Fibroblast of lung (primary cell): ENCODE data around the gene TTC17. TPM values are rescaled to one million over a fixed set of nuclear protein-coding genes. Genes with fewer than 3 reads are reported as not detected.

Experiments used
- DNase-seq, 2 donors: peaks; one replicate each; pipeline versions ENCODE4 v3.0.0 to v3.0.0-alpha.2; 2010; ENCODE audit warnings: low read depth in 2 of 2
- H2AFZ ChIP-seq: 2 replicates; pipeline ENCODE4 v1.5.1; 2012; ENCODE audit warnings: low read length, control low read depth, inconsistent platforms
- H3K27ac ChIP-seq: 2 replicates; pipeline ENCODE4 v1.5.1; 2011; ENCODE audit warnings: low read length, control low read depth; ENCODE audit not compliant: insufficient read depth
- H3K27me3 ChIP-seq: 2 replicates; pipeline ENCODE4 v1.5.1; 2011; ENCODE audit warnings: mild to moderate bottlenecking, low read length; ENCODE audit not compliant: control insufficient read depth, insufficient read depth
- H3K36me3 ChIP-seq: 2 replicates; pipeline ENCODE4 v1.5.1; 2011; ENCODE audit warnings: low read length; ENCODE audit not compliant: control insufficient read depth, insufficient read depth
- H3K4me1 ChIP-seq: 2 replicates; pipeline ENCODE4 v1.5.1; 2011; ENCODE audit warnings: low read length; ENCODE audit not compliant: control insufficient read depth, insufficient read depth; ENCODE audit errors: extremely low read depth
- H3K4me2 ChIP-seq: 2 replicates; pipeline ENCODE4 v1.5.1; 2011; ENCODE audit warnings: low read length, control low read depth; ENCODE audit not compliant: insufficient read depth; ENCODE audit errors: extremely low read depth
- H3K4me3 ChIP-seq, 4 experiments: fragments of 200-600 bp in 1 of 4; sonication (generic) in 1 of 4; replicated peaks in 1 of 4; 2 replicates each; pipeline ENCODE4 v1.5.1; 2011 to 2016; ENCODE audit warnings: low read length in 4 of 4, low read depth in 3 of 4, mild to moderate bottlenecking in 3 of 4, control low read depth in 2 of 4, inconsistent platforms in 1 of 4, mixed read lengths in 1 of 4; ENCODE audit not compliant: insufficient read depth in 1 of 4; ENCODE audit errors: control extremely low read depth in 1 of 4
- H3K79me2 ChIP-seq: 2 replicates; pipeline ENCODE4 v1.5.1; 2012; ENCODE audit warnings: mild to moderate bottlenecking, low read length, inconsistent platforms; ENCODE audit not compliant: control insufficient read depth, insufficient read depth
- H3K9ac ChIP-seq: 2 replicates; pipeline ENCODE4 v1.5.1; 2011; ENCODE audit warnings: mild to moderate bottlenecking, low read length, control low read depth; ENCODE audit not compliant: insufficient read depth
- H3K9me3 ChIP-seq: 2 replicates; pipeline ENCODE4 v1.5.1; 2012; ENCODE audit warnings: low read depth, low read length; ENCODE audit not compliant: control insufficient read depth, insufficient read depth
- H4K20me1 ChIP-seq: 2 replicates; pipeline ENCODE4 v1.5.1; 2011; ENCODE audit warnings: low read length; ENCODE audit not compliant: control insufficient read depth, insufficient read depth; ENCODE audit errors: extremely low read depth
- EZH2 ChIP-seq: IDR thresholded peaks from 2 replicates; pipeline ENCODE4 v1.5.1; 2012; ENCODE audit warnings: low read length, control low read depth, mild to moderate bottlenecking; ENCODE audit errors: missing control alignments
- polyA minus RNA-seq: library from RNA; depleted of rRNA, polyadenylated mRNA; stranded (reverse); fragments of >200 nt; gene quantifications from 2 replicates; pipeline ENCODE4 v1.2.3, GENCODE V29; 2011; ENCODE audit warnings: low replicate concordance
- polyA plus RNA-seq, 2 donors: library from polyadenylated mRNA; depleted of rRNA in 1 of 2; stranded (reverse) in 1 of 2; unstranded in 1 of 2; fragments of >200 nt; gene quantifications; 2 replicates each; pipeline ENCODE4 v1.2.1, GENCODE V29; 2011 to 2012; ENCODE audit warnings: missing spikeins in 1 of 2
- total RNA-seq: library from RNA; depleted of rRNA; stranded (reverse); fragments of >200 nt; gene quantifications from 2 replicates; pipeline ENCODE4 v1.2.1, GENCODE V29; 2014
- TF ChIP-seq, protein P1 (sequence below), 2 donors: IDR thresholded peaks in 1 of 2; conservative IDR thresholded peaks in 1 of 2; 1 replicate in 1 of 2; 2 replicates in 1 of 2; pipeline ENCODE4 v1.5.1; 2011 to 2012; ENCODE audit warnings: low read length in 2 of 2, control low read depth in 1 of 2, inconsistent platforms in 1 of 2, low read depth in 1 of 2, mild to moderate bottlenecking in 1 of 2

Gene TTC17, protein sequence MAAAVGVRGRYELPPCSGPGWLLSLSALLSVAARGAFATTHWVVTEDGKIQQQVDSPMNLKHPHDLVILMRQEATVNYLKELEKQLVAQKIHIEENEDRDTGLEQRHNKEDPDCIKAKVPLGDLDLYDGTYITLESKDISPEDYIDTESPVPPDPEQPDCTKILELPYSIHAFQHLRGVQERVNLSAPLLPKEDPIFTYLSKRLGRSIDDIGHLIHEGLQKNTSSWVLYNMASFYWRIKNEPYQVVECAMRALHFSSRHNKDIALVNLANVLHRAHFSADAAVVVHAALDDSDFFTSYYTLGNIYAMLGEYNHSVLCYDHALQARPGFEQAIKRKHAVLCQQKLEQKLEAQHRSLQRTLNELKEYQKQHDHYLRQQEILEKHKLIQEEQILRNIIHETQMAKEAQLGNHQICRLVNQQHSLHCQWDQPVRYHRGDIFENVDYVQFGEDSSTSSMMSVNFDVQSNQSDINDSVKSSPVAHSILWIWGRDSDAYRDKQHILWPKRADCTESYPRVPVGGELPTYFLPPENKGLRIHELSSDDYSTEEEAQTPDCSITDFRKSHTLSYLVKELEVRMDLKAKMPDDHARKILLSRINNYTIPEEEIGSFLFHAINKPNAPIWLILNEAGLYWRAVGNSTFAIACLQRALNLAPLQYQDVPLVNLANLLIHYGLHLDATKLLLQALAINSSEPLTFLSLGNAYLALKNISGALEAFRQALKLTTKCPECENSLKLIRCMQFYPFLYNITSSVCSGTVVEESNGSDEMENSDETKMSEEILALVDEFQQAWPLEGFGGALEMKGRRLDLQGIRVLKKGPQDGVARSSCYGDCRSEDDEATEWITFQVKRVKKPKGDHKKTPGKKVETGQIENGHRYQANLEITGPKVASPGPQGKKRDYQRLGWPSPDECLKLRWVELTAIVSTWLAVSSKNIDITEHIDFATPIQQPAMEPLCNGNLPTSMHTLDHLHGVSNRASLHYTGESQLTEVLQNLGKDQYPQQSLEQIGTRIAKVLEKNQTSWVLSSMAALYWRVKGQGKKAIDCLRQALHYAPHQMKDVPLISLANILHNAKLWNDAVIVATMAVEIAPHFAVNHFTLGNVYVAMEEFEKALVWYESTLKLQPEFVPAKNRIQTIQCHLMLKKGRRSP
- total RNA-seq, result 108 and 129 TPM in 2 replicates
- 48.4 and 72.3 TPM in 2 replicates for polyA plus RNA-seq
- polyA plus RNA-seq (2012), result 23.4 and 32.8 TPM in 2 replicates
- polyA minus RNA-seq, result 31.1 and 39.3 TPM in 2 replicates

DNA sequence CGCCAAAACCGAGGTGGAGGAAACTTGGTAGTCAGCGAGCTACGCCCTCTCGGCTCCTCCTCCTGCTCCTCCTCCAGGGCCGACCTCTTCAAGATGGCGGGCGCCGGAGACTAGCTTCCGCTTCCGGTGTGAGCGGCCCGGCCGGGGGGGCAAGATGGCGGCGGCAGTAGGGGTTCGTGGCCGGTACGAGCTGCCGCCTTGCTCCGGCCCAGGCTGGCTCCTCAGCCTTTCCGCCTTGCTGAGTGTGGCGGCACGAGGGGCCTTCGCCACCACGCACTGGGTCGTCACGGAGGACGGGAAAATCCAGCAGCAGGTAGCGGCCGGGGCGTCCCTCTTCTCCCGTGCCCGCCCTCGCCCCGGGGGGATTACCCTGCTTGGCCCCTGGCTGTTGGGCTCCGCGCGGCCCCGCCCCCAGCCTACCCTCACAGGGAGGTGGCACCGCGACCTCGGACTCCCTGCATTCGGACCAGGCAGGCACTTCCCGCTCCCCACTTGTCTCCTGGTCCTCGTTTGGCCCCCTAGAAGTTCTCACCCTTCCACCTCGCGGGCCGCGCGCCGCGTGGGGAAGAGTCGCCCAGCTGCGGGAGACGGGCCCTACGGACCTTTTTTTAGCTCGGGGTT, at the start of gene TTC17:
Gene TTC17, plus strand, starts transcription at position 120 of the 621 bp plus-strand sequence. Its CDS starts 35 bp downstream, at position 155.
- H3K36me3 ChIP-seq, result no peaks in the 10 kb centered on the region
- H2AFZ ChIP-seq, result peak within 1 kb of the TSS; percentile 95
- H3K4me2 ChIP-seq, result peak within 1 kb of the TSS; percentile 92
- DNase-seq, result peak; percentile 89 to 90
- H3K79me2 ChIP-seq, result peaks cover 49% of the 10 kb centered on the region
- TF ChIP-seq, protein P1, sequence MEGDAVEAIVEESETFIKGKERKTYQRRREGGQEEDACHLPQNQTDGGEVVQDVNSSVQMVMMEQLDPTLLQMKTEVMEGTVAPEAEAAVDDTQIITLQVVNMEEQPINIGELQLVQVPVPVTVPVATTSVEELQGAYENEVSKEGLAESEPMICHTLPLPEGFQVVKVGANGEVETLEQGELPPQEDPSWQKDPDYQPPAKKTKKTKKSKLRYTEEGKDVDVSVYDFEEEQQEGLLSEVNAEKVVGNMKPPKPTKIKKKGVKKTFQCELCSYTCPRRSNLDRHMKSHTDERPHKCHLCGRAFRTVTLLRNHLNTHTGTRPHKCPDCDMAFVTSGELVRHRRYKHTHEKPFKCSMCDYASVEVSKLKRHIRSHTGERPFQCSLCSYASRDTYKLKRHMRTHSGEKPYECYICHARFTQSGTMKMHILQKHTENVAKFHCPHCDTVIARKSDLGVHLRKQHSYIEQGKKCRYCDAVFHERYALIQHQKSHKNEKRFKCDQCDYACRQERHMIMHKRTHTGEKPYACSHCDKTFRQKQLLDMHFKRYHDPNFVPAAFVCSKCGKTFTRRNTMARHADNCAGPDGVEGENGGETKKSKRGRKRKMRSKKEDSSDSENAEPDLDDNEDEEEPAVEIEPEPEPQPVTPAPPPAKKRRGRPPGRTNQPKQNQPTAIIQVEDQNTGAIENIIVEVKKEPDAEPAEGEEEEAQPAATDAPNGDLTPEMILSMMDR (conservative IDR thresholded peaks at IDR 0.05 in 1 of 2, IDR thresholded peaks at IDR 0.05 in 1 of 2; ENCODE audit: low read depth in 1 of 2, low read length in 2 of 2), result no peak
- TF ChIP-seq EZH2, result no peak
- H3K27ac ChIP-seq, result peak within 1 kb of the TSS; percentile 94
- no peaks in the 10 kb centered on the region for H3K4me1 ChIP-seq
- H3K9me3 ChIP-seq, result no peaks in the 10 kb centered on the region
- H4K20me1 ChIP-seq, result no peaks in the 10 kb centered on the region
- H3K4me3 ChIP-seq, result peak within 1 kb of the TSS; percentile 82 to 96 (median 92)
- H3K9ac ChIP-seq, result peak within 1 kb of the TSS; percentile 97
- H3K27me3 ChIP-seq, result no peaks in the 10 kb centered on the region

DNA sequence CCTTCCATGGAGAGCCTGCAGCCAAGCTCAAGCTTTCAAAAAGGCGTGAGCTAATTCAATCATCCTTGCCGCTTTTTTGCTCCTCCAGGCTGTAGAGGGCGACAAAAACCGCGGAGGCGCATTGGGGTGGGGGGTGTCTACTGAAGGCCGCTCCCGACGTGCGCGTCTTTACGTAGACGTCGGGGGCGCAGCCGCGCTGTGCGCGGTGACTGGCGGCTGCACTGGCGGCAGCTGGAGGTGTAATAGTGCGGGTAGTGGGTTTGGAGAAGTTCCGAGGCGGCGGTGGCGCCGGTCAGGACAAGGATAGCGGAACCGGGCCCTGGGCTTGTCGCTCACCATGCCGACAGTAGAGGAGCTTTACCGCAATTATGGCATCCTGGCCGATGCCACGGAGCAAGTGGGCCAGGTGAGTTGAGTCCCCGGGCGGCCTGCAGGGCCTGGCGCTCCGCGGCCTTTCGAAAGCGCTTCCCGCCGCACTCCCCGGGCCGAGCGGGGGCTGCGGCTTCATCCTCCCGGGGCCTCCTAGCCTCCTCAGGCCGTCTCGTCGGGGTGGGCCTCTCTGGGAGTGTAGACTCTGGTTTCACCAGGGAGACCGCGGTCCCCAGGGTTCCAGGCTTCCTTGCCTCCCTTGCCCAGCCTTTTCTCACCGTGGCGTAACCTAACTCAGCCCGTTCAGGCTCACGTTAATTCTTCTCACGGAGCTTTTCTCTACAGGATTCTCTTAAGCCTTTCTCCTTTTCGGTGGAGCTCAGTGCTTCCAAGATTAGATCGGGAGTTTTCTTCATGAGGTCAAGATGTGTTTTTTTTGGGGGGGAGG, 46.7 kb upstream of the TTC17 start, which contains the start of gene API5:
Gene API5, plus strand, starts transcription at position 206 of the 817 bp plus-strand sequence. Its CDS starts 132 bp downstream, at position 338.
- Histone ChIP-seq H3K9me3 (no peaks in the 10 kb centered on the region), H3K27me3 (no peaks in the 10 kb centered on the region), H2AFZ (peak within 1 kb of the TSS; percentile 82), H3K79me2 (peaks cover 49% of the 10 kb centered on the region), H3K36me3 (no peaks in the 10 kb centered on the region), H3K9ac (peak within 1 kb of the TSS; percentile 68), H4K20me1 (no peaks in the 10 kb centered on the region), H3K27ac (peak within 1 kb of the TSS; percentile 81), H3K4me2 (peak within 1 kb of the TSS; percentile 97), H3K4me3 (peak within 1 kb of the TSS; percentile 58 to 97 (median 80)), H3K4me1 (peaks cover 2% of the 10 kb centered on the region)
- DNase-seq, result peak; percentile 92 to 94
- no peak for TF ChIP-seq EZH2
- TF ChIP-seq, protein P1 (conservative IDR thresholded peaks at IDR 0.05 in 1 of 2, IDR thresholded peaks at IDR 0.05 in 1 of 2; ENCODE audit: low read depth in 1 of 2, low read length in 2 of 2), result peak; percentile 74 to 78
